HepG2 (cell line): Measurements from ENCODE around the gene CAMTA2. TPM values are rescaled to one million over a fixed set of nuclear protein-coding genes. Genes with fewer than 3 reads are reported as not detected.

Experiments used
- ATF4 ChIP-seq, 2 experiments: fragments of 450-650 bp in 1 of 2; sonication (generic) in 1 of 2; formaldehyde crosslinking; IDR thresholded peaks; 2 replicates each; pipeline versions ENCODE4 v1.5.0 to v1.8.0; 2020 to 2022; ENCODE audit warnings: mild to moderate bottlenecking in 1 of 2, missing genetic modification reagents in 1 of 2
- DR1 ChIP-seq: sonication (generic); formaldehyde crosslinking; IDR thresholded peaks from 2 replicates; pipeline ENCODE4 v1.8.0; 2021; ENCODE audit warnings: mild to moderate bottlenecking, missing genetic modification reagents, inconsistent platforms
- FOXO4 ChIP-seq: sonication (generic); formaldehyde crosslinking; conservative IDR thresholded peaks from 2 replicates; pipeline ENCODE4 v1.8.1; 2023; ENCODE audit warnings: missing genetic modification reagents
- HMGXB4 ChIP-seq, 2 experiments: sonication (generic) in 1 of 2; formaldehyde crosslinking in 1 of 2; IDR thresholded peaks; 2 replicates each; pipeline versions ENCODE4 v1.4.0 to v1.6.1; 2018 to 2020; ENCODE audit warnings: missing genetic modification reagents in 2 of 2, borderline replicate concordance in 1 of 2, low read depth in 1 of 2, mild to moderate bottlenecking in 1 of 2, missing biosample characterization in 1 of 2
- MED13 ChIP-seq: sonication (generic); formaldehyde crosslinking; IDR thresholded peaks from 2 replicates; pipeline ENCODE4 v1.5.0; 2020; ENCODE audit warnings: missing genetic modification reagents
- MIER2 ChIP-seq: IDR thresholded peaks from 2 replicates; pipeline ENCODE4 v1.6.1; 2016; ENCODE audit warnings: missing biosample characterization, missing genetic modification reagents
- NAIF1 ChIP-seq: sonication (generic); formaldehyde crosslinking; IDR thresholded peaks from 2 replicates; pipeline ENCODE4 v1.5.0; 2020; ENCODE audit warnings: mild to moderate bottlenecking, missing genetic modification reagents, borderline replicate concordance
- RBFOX2 ChIP-seq: fragments of 200-400 bp; formaldehyde crosslinking; IDR thresholded peaks from 2 replicates; pipeline ENCODE4 v1.6.1; 2017; ENCODE audit warnings: low read depth, mild to moderate bottlenecking, low read length
- RFX1 ChIP-seq: fragments of 450-650 bp; IDR thresholded peaks from 2 replicates; pipeline ENCODE4 v1.6.1; 2017
- ZFP90 ChIP-seq: sonication (generic); formaldehyde crosslinking; IDR thresholded peaks from 2 replicates; pipeline ENCODE4 v1.8.0; 2022; ENCODE audit warnings: missing genetic modification reagents, mild to moderate bottlenecking, inconsistent platforms, borderline replicate concordance
- ZNF224 ChIP-seq: sonication (generic); formaldehyde crosslinking; IDR thresholded peaks from 2 replicates; pipeline ENCODE4 v1.5.0; 2020; ENCODE audit warnings: mild to moderate bottlenecking, missing genetic modification reagents
- ZNF251 ChIP-seq: sonication (generic); formaldehyde crosslinking; IDR thresholded peaks from 2 replicates; pipeline ENCODE4 v1.9.0; 2021; ENCODE audit warnings: mild to moderate bottlenecking, missing genetic modification reagents
- ZNF414 ChIP-seq: sonication (generic); formaldehyde crosslinking; IDR thresholded peaks from 2 replicates; pipeline ENCODE4 v1.5.0; 2020; ENCODE audit warnings: missing genetic modification reagents
- ZNF557 ChIP-seq: sonication (generic); formaldehyde crosslinking; IDR thresholded peaks from 2 replicates; pipeline ENCODE4 v1.4.0; 2020; ENCODE audit warnings: missing genetic modification reagents
- ZNF558 ChIP-seq: sonication (generic); formaldehyde crosslinking; IDR thresholded peaks from 2 replicates; pipeline ENCODE4 v1.9.0; 2022; ENCODE audit warnings: mild to moderate bottlenecking, missing genetic modification reagents, borderline replicate concordance
- ZNF615 ChIP-seq: sonication (generic); formaldehyde crosslinking; IDR thresholded peaks from 2 replicates; pipeline ENCODE4 v1.5.0; 2020; ENCODE audit warnings: mild to moderate bottlenecking, missing genetic modification reagents, borderline replicate concordance
- ZNF674 ChIP-seq: sonication (generic); formaldehyde crosslinking; IDR thresholded peaks from 2 replicates; pipeline ENCODE4 v1.5.0; 2020; ENCODE audit warnings: low read depth, mild to moderate bottlenecking, missing genetic modification reagents
- ZNF737 ChIP-seq: sonication (generic); formaldehyde crosslinking; IDR thresholded peaks from 2 replicates; pipeline ENCODE4 v1.5.0; 2020; ENCODE audit warnings: missing genetic modification reagents, mild to moderate bottlenecking, borderline replicate concordance
- ZNF841 ChIP-seq: sonication (generic); formaldehyde crosslinking; IDR thresholded peaks from 2 replicates; pipeline ENCODE4 v1.8.1; 2023; ENCODE audit warnings: missing genetic modification reagents, borderline replicate concordance
- ZSCAN29 ChIP-seq: sonication (generic); formaldehyde crosslinking; conservative IDR thresholded peaks from 2 replicates; pipeline ENCODE4 v1.4.0; 2020; ENCODE audit warnings: mild to moderate bottlenecking, missing genetic modification reagents
- polyA plus RNA-seq, 8 experiments: library from polyadenylated mRNA; depleted of rRNA in 3 of 8; stranded (reverse) in 7 of 8; unstranded in 1 of 8; fragments of >200 nt; fragmentation: Illumina TruSeq in 4 of 8; extraction: Trizol in 4 of 8; gene quantifications; 2 replicates each; pipeline versions ENCODE4 v1.2.1 to v1.2.3, GENCODE V29; 2011 to 2016; ENCODE audit warnings: low read depth in 4 of 8, missing spikeins in 1 of 8, mixed read lengths in 1 of 8; ENCODE audit not compliant: insufficient read depth in 1 of 8
- total RNA-seq, 5 experiments: library from RNA; depleted of rRNA; stranded (reverse); fragments of >200 nt; fragmentation: Illumina TruSeq; extraction: Trizol; gene quantifications; 2 replicates each; pipeline ENCODE4 v1.2.3, GENCODE V29; 2016; ENCODE audit warnings: low read depth in 1 of 5
- TF ChIP-seq, protein P1 (sequence below): sonication (generic); formaldehyde crosslinking; IDR thresholded peaks from 2 replicates; pipeline ENCODE4 v1.5.0; 2020; ENCODE audit warnings: missing genetic modification reagents
- TF ChIP-seq, protein P2 (sequence below): sonication (generic); formaldehyde crosslinking; IDR thresholded peaks from 2 replicates; pipeline ENCODE4 v1.4.0; 2020; ENCODE audit warnings: missing genetic modification reagents, borderline replicate concordance

CAMTA2 gene
- total and polyA plus RNA-seq, 2 of the 13 experiments (the other 11 are each of a cell fraction or from before 2014, with no cell fraction given): 4.1 to 7.1 TPM

- TF ChIP-seq, protein P1, sequence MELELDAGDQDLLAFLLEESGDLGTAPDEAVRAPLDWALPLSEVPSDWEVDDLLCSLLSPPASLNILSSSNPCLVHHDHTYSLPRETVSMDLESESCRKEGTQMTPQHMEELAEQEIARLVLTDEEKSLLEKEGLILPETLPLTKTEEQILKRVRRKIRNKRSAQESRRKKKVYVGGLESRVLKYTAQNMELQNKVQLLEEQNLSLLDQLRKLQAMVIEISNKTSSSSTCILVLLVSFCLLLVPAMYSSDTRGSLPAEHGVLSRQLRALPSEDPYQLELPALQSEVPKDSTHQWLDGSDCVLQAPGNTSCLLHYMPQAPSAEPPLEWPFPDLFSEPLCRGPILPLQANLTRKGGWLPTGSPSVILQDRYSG (CRISPR knock-in tag): no peak
- TF ChIP-seq HMGXB4 (CRISPR knock-in tag; IDR thresholded peaks at IDR 0.05; ENCODE audit: borderline replicate concordance in 1 of 2, low read depth in 1 of 2) (peak in 1 of 2 experiments; percentile 36; a peak in 1 of 4 replicates), FOXO4 (CRISPR knock-in tag) (0 out of 2 replicates have a peak, but pooled peaks have one; percentile 88), DR1 (CRISPR knock-in tag) (0 out of 2 replicates have a peak, but pooled peaks have one; percentile 36), ZNF558 (CRISPR knock-in tag) (peak; percentile 58; the same call in 1 of the 2 replicates), RBFOX2 (no peak), MED13 (0 out of 2 replicates have a peak, but pooled peaks have one; percentile 41), ZNF737 (no peak), ZNF414 (peak; percentile 8; the same call in 1 of the 2 replicates), ZNF615 (no peak), ZNF674 (CRISPR knock-in tag) (no peak), ZNF841 (CRISPR knock-in tag) (0 out of 2 replicates have a peak, but pooled peaks have one; percentile 5), NAIF1 (CRISPR knock-in tag) (peak; percentile 47; the same call in 1 of the 2 replicates), RFX1 (no peak), ZSCAN29 (CRISPR knock-in tag) (0 out of 2 replicates have a peak, but pooled peaks have one; percentile 8), ZFP90 (CRISPR knock-in tag) (peak; percentile 88), ATF4 (CRISPR knock-in tag; IDR thresholded peaks at IDR 0.05) (no peak), MIER2 (CRISPR knock-in tag) (no peak), ZNF557 (CRISPR knock-in tag) (0 out of 2 replicates have a peak, but pooled peaks have one; percentile 34), ZNF251 (CRISPR knock-in tag) (peak; percentile 30; the same call in 1 of the 2 replicates), ZNF224 (CRISPR knock-in tag) (no peak)
- TF ChIP-seq, protein P2, sequence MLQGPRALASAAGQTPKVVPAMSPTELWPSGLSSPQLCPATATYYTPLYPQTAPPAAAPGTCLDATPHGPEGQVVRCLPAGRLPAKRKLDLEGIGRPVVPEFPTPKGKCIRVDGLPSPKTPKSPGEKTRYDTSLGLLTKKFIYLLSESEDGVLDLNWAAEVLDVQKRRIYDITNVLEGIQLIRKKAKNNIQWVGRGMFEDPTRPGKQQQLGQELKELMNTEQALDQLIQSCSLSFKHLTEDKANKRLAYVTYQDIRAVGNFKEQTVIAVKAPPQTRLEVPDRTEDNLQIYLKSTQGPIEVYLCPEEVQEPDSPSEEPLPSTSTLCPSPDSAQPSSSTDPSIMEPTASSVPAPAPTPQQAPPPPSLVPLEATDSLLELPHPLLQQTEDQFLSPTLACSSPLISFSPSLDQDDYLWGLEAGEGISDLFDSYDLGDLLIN: 0 out of 2 replicates have a peak, but pooled peaks have one; percentile 16
Observed at GRCh38 chr17:4968486-4969046, 18.9 kb downstream of the CAMTA2 start (continued).
